ENCODE results near the gene RPRM. TPM values are rescaled to one million over a fixed set of nuclear protein-coding genes. Genes with fewer than 3 reads are reported as not detected.

The RPRM gene
- total and polyA plus RNA-seq, 4 donors = 0.23 to 1.1 TPM; not detected in 2

- intact Hi-C loops (cut with DNase I) = loop anchor here in 1 of 2 donors (10.0 kb wide), 1 partner anchor 310 kb away; no protein-coding TSS in a partner anchor
- DNase-seq = no peak
- peaks cover 0 to 2% of the 10 kb centered on the region in 2 donors for H3K4me1 ChIP-seq (ENCODE audit: control insufficient read depth in 1 of 2, insufficient read depth in 2 of 2, low read length in 2 of 2)
- no peaks in the 10 kb centered on the region for H3K36me3 ChIP-seq (ENCODE audit: control insufficient read depth in 1 of 2, insufficient read depth in 2 of 2, low read length in 1 of 2)
- no peaks in the 10 kb centered on the region for H3K9me3 ChIP-seq (ENCODE audit: control insufficient read depth, low read length)
- no peaks in the 10 kb centered on the region for H3K27me3 ChIP-seq (ENCODE audit: control insufficient read depth in 1 of 2, insufficient read depth in 2 of 2, low read length in 1 of 2)
- H3K27ac ChIP-seq (ENCODE audit: low read depth in 1 of 2, low read length in 2 of 2) = no peak overlapping the region
- 32 to 46% methylated on average over 1 of the region's 1 CpG for WGBS, 2 donors
- no peak for ATAC-seq (ENCODE audit: low FRiP score)
- H3K4me3 ChIP-seq (ENCODE audit: low read length in 2 of 2) = no peak overlapping the region
These were observed 4.2 kb downstream of the RPRM start for GRCh38 chr2:153474407-153474806.

- WGBS, 2 donors = 78 to 84% methylated on average over 4 of the region's 4 CpGs
- intact Hi-C loops (cut with DNase I) = loop anchor here in 1 of 2 donors (10.0 kb wide), 1 partner anchor 306 kb away; no protein-coding TSS in a partner anchor
These were observed 7.7 kb downstream of the RPRM start for GRCh38 chr2:153470867-153471266.

DNA sequence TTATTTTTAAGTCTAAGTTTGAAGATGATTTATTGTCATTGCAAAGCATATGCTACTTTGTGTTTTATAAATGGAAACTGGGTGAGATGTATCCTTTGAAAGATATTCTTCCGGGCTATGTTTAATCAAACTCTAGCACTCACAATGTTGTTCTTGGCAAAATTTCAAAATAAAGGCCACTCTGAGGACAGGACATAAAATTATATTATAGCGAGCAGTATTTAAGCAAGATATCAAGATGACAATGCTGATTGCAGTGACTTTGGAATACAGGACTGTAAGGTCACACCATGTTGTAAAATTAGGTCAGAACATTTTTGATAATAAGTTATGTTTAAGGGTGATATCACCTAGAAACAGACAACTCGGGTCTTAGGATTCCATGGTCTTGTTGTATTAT lies 14.2 kb downstream of the RPRM start:
- Histone ChIP-seq H3K9me3 (ENCODE audit: control insufficient read depth, low read length) (no peaks in the 10 kb centered on the region), H3K4me3 (ENCODE audit: low read length in 2 of 2) (no peak overlapping the region), H3K36me3 (ENCODE audit: control insufficient read depth in 1 of 2, insufficient read depth in 2 of 2, low read length in 1 of 2) (no peaks in the 10 kb centered on the region), H3K27me3 (ENCODE audit: control insufficient read depth in 1 of 2, insufficient read depth in 2 of 2, low read length in 1 of 2) (no peaks in the 10 kb centered on the region), H3K27ac (ENCODE audit: low read depth in 1 of 2, low read length in 2 of 2) (no peak overlapping the region), H3K4me1 (ENCODE audit: control insufficient read depth in 1 of 2, insufficient read depth in 2 of 2, low read length in 2 of 2) (no peaks in the 10 kb centered on the region)
- no peak for ATAC-seq (ENCODE audit: low FRiP score)
- intact Hi-C loops (cut with DNase I) = no loop called here
- 8 to 11% methylated on average over 3 of the region's 3 CpGs for WGBS, 2 donors
- DNase-seq = no peak

More at GRCh38 chr2:153470867-153471266, 7.7 kb downstream of the RPRM start:
- no peak for DNase-seq
- ATAC-seq (ENCODE audit: low FRiP score) = no peak
- Histone ChIP-seq H3K4me3 (ENCODE audit: low read length in 2 of 2) (no peak overlapping the region), H3K27me3 (ENCODE audit: control insufficient read depth in 1 of 2, insufficient read depth in 2 of 2, low read length in 1 of 2) (no peaks in the 10 kb centered on the region), H3K4me1 (ENCODE audit: control insufficient read depth in 1 of 2, insufficient read depth in 2 of 2, low read length in 2 of 2) (no peaks in the 10 kb centered on the region), H3K36me3 (ENCODE audit: control insufficient read depth in 1 of 2, insufficient read depth in 2 of 2, low read length in 1 of 2) (no peaks in the 10 kb centered on the region), H3K9me3 (ENCODE audit: control insufficient read depth, low read length) (no peaks in the 10 kb centered on the region), H3K27ac (ENCODE audit: low read depth in 1 of 2, low read length in 2 of 2) (no peak overlapping the region)

DNA sequence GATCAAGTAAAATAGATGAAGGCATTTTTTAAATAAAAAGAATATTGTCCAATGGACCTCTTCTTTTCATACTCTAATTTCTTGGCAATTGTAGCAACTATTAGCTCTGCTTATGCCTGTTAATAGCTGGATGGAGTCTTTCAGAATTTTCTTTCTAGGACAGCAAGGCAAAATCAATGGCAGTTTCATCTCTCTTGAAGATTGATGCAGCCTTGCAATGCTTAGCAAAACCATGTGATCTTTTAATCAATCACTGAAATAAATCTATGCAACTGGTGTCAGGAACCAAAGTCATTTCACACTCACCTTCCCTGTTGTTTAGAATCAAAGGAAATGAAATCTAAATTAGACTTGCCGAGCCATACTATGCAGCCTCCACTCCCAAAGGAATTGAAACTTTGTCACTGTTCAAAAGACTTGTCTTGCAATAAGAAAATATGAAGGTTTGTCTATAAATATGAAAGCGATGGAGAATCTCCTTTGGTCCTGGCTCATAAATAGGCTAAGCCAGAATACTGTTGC lies 16.2 kb downstream of the RPRM start:
- Histone ChIP-seq H3K27me3 (ENCODE audit: control insufficient read depth in 1 of 2, insufficient read depth in 2 of 2, low read length in 1 of 2) (no peaks in the 10 kb centered on the region), H3K4me3 (ENCODE audit: low read length in 2 of 2) (no peak overlapping the region), H3K9me3 (ENCODE audit: control insufficient read depth, low read length) (no peaks in the 10 kb centered on the region), H3K4me1 (ENCODE audit: control insufficient read depth in 1 of 2, insufficient read depth in 2 of 2, low read length in 2 of 2) (no peaks in the 10 kb centered on the region), H3K27ac (ENCODE audit: low read depth in 1 of 2, low read length in 2 of 2) (no peak overlapping the region), H3K36me3 (ENCODE audit: control insufficient read depth in 1 of 2, insufficient read depth in 2 of 2, low read length in 1 of 2) (no peaks in the 10 kb centered on the region)
- intact Hi-C loops (cut with DNase I) = no loop called here
- ATAC-seq (ENCODE audit: low FRiP score) (no peak), DNase-seq (no peak)
- 54 to 67% methylated on average over 2 of the region's 2 CpGs for WGBS, 2 donors

DNA sequence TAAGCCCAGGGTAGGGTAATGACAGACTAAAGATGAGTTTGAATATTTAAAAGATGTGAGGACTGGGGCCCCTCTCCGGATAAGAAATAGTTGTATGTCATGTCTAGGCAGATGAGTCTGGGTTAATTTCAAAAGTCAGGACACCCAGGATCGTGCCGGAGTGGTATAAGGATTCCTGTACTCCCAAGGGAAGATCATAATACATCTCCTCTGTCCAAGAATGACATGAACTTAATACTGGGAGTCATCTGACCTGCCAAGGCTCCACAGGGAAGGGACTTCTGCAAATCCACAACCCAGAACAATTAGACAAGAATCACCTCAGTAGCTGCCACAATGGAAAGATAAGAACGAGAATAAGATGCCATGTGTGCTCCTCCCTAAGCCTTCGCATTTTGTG lies 17.1 kb downstream of the RPRM start:
- WGBS, 2 donors = 42 to 46% methylated on average over 5 of the region's 5 CpGs

GRCh38 chr2:153455861-153456260 lies 22.7 kb downstream of the RPRM start:
- DNase-seq = no peak
- Histone ChIP-seq H3K27me3 (ENCODE audit: control insufficient read depth in 1 of 2, insufficient read depth in 2 of 2, low read length in 1 of 2) (no peaks in the 10 kb centered on the region), H3K36me3 (ENCODE audit: control insufficient read depth in 1 of 2, insufficient read depth in 2 of 2, low read length in 1 of 2) (no peaks in the 10 kb centered on the region), H3K9me3 (ENCODE audit: control insufficient read depth, low read length) (no peaks in the 10 kb centered on the region), H3K4me1 (ENCODE audit: control insufficient read depth in 1 of 2, insufficient read depth in 2 of 2, low read length in 2 of 2) (no peaks in the 10 kb centered on the region), H3K27ac (ENCODE audit: low read depth in 1 of 2, low read length in 2 of 2) (no peak overlapping the region), H3K4me3 (ENCODE audit: low read length in 2 of 2) (no peak overlapping the region)
- 62 to 73% methylated on average over 8 of the region's 8 CpGs for WGBS, 2 donors
- intact Hi-C loops (cut with DNase I) = no loop called here
- no peak for ATAC-seq (ENCODE audit: low FRiP score)

More for the DNA sequence above, 17.1 kb downstream of the RPRM start:
- ATAC-seq (ENCODE audit: low FRiP score) (no peak), DNase-seq (no peak)
- Histone ChIP-seq H3K27ac (ENCODE audit: low read depth in 1 of 2, low read length in 2 of 2) (no peak overlapping the region), H3K4me3 (ENCODE audit: low read length in 2 of 2) (no peak overlapping the region), H3K36me3 (ENCODE audit: control insufficient read depth in 1 of 2, insufficient read depth in 2 of 2, low read length in 1 of 2) (no peaks in the 10 kb centered on the region), H3K27me3 (ENCODE audit: control insufficient read depth in 1 of 2, insufficient read depth in 2 of 2, low read length in 1 of 2) (no peaks in the 10 kb centered on the region), H3K9me3 (ENCODE audit: control insufficient read depth, low read length) (no peaks in the 10 kb centered on the region), H3K4me1 (ENCODE audit: control insufficient read depth in 1 of 2, insufficient read depth in 2 of 2, low read length in 2 of 2) (no peaks in the 10 kb centered on the region)
- intact Hi-C loops (cut with DNase I) = no loop called here

GRCh38 chr2:153455403-153455802 lies 23.2 kb downstream of the RPRM start:
- intact Hi-C loops (cut with DNase I) = no loop called here
- no peak overlapping the region for H3K4me3 ChIP-seq (ENCODE audit: low read length in 2 of 2)
- no peaks in the 10 kb centered on the region for H3K4me1 ChIP-seq (ENCODE audit: control insufficient read depth in 1 of 2, insufficient read depth in 2 of 2, low read length in 2 of 2)
- DNase-seq = peak in 1 of 2 donors; percentile 66
- no peak overlapping the region for H3K27ac ChIP-seq (ENCODE audit: low read depth in 1 of 2, low read length in 2 of 2)
- H3K36me3 ChIP-seq (ENCODE audit: control insufficient read depth in 1 of 2, insufficient read depth in 2 of 2, low read length in 1 of 2) = no peaks in the 10 kb centered on the region
- peak; percentile 7 for ATAC-seq (ENCODE audit: low FRiP score)
- H3K27me3 ChIP-seq (ENCODE audit: control insufficient read depth in 1 of 2, insufficient read depth in 2 of 2, low read length in 1 of 2) = no peaks in the 10 kb centered on the region
- 79 to 84% methylated on average over 21 of the region's 21 CpGs for WGBS, 2 donors
- no peaks in the 10 kb centered on the region for H3K9me3 ChIP-seq (ENCODE audit: control insufficient read depth, low read length)

GRCh38 chr2:153451611-153452010 lies 27.0 kb downstream of the RPRM start:
- Histone ChIP-seq H3K4me3 (ENCODE audit: low read length in 2 of 2) (no peak overlapping the region), H3K27me3 (ENCODE audit: control insufficient read depth in 1 of 2, insufficient read depth in 2 of 2, low read length in 1 of 2) (no peaks in the 10 kb centered on the region), H3K27ac (ENCODE audit: low read depth in 1 of 2, low read length in 2 of 2) (no peak overlapping the region), H3K4me1 (ENCODE audit: control insufficient read depth in 1 of 2, insufficient read depth in 2 of 2, low read length in 2 of 2) (no peaks in the 10 kb centered on the region), H3K9me3 (ENCODE audit: control insufficient read depth, low read length) (peaks cover 1% of the 10 kb centered on the region), H3K36me3 (ENCODE audit: control insufficient read depth in 1 of 2, insufficient read depth in 2 of 2, low read length in 1 of 2) (no peaks in the 10 kb centered on the region)
- DNase-seq (no peak), ATAC-seq (ENCODE audit: low FRiP score) (no peak)
- WGBS, 2 donors = 83% methylated on average over 5 of the region's 5 CpGs
- intact Hi-C loops (cut with DNase I) = no loop called here

GRCh38 chr2:153443106-153443505 lies 35.5 kb downstream of the RPRM start:
- no peak for DNase-seq
- 64% methylated on average over 4 of the region's 4 CpGs for WGBS, 2 donors
- H3K36me3 ChIP-seq (ENCODE audit: control insufficient read depth in 1 of 2, insufficient read depth in 2 of 2, low read length in 1 of 2) = no peaks in the 10 kb centered on the region
- peaks cover 8% of the 10 kb centered on the region for H3K9me3 ChIP-seq (ENCODE audit: control insufficient read depth, low read length)
- H3K4me3 ChIP-seq (ENCODE audit: low read length in 2 of 2) = no peak overlapping the region
- H3K4me1 ChIP-seq (ENCODE audit: control insufficient read depth in 1 of 2, insufficient read depth in 2 of 2, low read length in 2 of 2) = no peaks in the 10 kb centered on the region
- intact Hi-C loops (cut with DNase I) = no loop called here
- ATAC-seq (ENCODE audit: low FRiP score) = no peak
- no peak overlapping the region for H3K27ac ChIP-seq (ENCODE audit: low read depth in 1 of 2, low read length in 2 of 2)
- peaks cover 0 to 1% of the 10 kb centered on the region in 2 donors for H3K27me3 ChIP-seq (ENCODE audit: control insufficient read depth in 1 of 2, insufficient read depth in 2 of 2, low read length in 1 of 2)

Data from aorta (tissue), 5 donors.